ENCODE measurements around the gene SMNDC1.
"Not testable (repeated sequence)": the region's sequence is repeated elsewhere in the genome, so short reads cannot be mapped to it uniquely, and the experiment has no call there.

The SMNDC1 gene

DNA sequence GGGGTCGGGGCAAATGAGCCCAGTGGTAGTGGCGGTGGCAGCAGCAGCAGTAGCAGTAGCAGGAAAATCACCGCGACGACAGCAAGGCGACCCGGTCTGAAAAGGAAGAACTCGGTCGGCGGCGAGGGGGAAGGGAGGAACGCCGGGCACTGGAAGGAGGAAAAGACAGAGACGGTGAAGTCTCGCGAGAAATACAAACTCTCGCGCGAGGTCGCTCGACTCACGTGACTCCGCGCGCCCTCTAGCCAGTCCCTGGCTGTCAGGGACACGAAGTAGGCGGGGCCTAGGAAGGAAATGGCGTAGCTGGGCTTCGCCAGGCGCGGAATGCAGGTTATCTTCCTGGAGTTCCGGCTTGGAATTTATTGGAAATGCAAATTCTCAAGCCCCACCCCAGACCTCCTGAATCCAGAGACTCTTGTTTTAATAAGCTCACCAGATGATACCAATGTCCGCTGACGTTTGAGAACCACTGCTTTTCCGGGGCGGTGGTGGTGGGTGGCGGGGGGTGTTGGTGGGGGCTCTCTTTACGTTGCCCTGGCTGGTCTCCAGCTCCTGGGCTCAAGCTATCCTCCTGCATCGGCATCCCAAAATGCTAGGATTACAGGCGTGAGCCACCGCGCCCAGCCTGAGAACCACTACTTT, at the start of gene SMNDC1:
Gene SMNDC1, minus strand, starts transcription at position 141 of the 642 bp plus-strand sequence. CDS start 1,333 bp downstream, outside the sequence.
- DNase-seq (ENCODE audit: low read depth, low spot score) = peak; percentile 99

DNA sequence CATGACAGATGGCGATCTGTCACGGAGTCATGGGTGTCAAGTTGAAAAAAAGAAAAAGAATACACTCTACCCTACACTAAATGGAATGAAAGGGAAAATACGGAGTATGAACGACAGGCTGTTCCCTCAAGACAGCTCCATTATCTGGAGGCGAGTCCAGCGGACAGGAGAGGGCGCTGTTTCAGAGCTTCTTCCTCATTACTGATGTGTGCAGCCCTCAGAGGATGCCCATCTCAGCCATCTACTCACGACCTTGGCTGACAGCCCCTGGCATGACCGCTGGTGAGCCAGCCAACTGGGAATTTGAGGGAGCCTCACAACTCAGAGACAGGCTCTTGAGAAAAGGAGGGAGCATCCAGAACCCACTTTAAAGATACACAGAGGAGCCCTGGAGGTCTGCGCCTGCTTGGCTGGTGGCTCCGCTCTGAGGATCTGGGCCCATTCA, 49.6 kb upstream of the SMNDC1 start:
- DNase-seq (ENCODE audit: low read depth, low spot score) = peak; percentile 58

DNA sequence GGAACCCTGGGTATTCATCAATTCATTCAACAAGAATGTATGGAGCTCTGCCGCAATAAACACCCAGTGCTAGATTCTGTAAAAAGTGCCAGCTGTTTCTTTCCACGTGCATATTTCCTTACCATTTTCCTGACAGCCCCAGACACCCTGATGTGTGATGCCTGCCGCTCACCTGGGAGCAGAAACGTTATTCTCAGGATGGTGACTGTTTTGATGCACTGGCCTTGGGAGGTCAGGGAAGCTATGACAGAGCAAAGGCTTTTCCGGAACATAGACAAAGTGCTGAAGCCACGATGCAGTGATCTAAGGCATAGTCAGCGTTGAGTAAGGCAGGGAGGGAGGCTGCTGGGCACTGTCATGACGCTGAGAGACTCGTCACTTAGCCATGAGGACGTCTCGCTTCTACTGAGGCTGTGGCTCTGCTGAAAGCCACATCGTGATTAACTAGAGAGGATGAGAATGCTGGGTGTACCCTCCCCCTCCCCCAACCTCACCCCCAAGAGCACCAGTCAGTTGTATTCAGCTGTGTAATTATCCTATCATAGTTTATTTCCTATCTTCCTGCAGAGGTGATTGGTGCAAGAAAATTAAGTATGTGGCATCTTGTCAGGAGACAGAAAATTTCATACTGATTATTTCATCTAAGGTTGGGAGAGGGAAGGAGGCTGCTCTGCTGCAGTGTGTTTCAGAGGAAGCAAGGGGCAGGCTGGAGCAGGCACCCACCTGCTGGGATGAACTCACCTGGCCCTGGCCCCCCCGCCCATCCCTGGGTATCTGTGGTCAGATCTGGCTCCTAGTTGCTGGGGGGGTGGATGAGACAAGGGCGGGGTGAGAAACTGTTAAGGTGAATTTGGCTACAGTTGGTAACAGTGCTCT, 48.8 kb upstream of the SMNDC1 start:
- no peak for DNase-seq (ENCODE audit: low read depth, low spot score)

DNA sequence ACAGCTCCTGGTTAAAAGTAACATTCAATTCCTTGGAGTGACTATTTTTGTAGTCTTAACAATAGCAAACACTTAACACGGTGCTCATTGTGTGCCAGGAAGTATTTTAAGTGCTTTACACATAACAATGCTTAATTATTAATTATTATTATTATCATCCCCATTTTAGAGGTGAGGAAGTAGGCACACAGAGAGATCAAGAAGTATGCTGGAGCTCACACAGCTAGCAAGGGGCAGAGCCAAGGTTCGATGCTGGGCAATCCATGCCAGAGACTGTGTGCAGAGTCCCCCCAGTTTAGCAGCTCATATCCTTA, 48.2 kb upstream of the SMNDC1 start:
- no peak for DNase-seq (ENCODE audit: low read depth, low spot score)

DNA sequence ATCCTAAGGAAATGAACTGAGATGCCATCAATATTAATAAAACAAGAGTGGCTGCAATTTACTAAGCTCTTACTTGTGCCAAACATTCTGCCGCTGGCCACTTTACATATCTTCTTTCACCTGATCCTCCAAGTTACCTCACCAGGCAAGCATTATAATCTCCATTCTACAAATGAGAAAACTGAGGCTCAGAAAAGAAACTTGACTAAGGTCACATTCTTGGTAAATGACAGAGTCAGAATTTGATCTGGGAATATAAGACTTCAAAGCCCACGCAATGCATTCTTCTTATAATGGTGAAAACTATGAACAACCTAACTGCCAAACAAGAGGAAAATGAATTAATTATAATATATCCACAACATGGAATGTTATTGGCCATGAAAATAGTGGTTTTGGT, 46.1 kb upstream of the SMNDC1 start:
- DNase-seq (ENCODE audit: low read depth, low spot score) = no peak

DNA sequence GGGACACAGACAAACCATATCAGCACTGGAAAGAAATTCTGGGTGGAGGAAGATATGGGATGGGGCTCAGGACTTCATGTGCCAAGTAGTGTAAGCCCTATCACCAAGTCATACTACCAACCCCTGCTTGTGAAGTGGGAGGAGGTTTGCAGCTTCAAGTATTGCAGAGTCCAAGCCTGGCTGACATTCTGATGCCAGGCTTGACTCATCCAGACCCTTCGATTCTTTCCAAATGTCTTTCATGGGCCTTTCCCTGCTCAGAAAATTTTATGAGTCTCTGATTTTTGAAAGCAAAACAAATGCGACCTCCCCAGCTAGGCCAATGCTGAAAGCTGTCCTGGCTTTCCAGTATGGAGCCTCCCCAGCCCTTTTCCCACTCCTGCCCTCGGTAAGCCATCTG, 45.1 kb upstream of the SMNDC1 start:
- no peak for DNase-seq (ENCODE audit: low read depth, low spot score)

DNA sequence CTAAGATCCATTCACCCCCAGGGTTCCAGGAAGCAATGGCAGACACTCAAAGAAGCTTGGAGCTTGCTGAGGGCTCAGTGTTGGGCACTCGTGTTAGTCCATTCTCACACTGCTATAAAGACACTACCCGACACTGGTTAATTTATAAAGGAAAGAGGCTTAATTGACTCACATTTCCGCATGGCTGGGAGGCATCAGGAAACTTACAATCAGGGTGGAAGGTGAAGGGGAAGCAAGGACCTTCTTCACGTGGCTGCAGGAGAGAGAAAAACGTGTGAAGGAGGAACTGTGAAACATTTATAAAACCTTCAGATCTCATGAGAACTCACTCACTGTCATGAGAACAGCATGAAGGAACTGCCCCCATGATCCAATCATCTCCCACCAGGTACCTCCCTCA, 44.7 kb upstream of the SMNDC1 start:
- no peak for DNase-seq (ENCODE audit: low read depth, low spot score)

DNA sequence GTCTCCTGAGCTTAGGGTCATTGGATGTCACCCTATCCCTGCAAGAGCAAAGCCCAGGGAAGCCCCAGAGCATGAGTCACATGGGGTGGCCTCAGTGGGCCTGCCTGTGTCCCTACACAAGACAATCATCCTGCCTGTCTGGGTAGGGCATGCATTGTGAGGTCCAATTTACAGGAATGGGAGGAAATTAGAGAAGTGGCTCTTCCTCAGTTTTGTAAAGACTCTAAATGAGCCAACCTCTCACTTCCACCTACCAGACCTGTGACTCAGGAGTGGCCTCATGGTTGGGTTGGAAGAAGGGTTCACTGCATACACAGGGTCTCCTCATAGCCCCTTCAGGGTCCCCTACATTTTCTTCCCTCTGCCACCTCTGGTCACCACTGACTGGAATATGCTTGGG, 43.6 kb upstream of the SMNDC1 start:
- DNase-seq (ENCODE audit: low read depth, low spot score) = no peak

DNA sequence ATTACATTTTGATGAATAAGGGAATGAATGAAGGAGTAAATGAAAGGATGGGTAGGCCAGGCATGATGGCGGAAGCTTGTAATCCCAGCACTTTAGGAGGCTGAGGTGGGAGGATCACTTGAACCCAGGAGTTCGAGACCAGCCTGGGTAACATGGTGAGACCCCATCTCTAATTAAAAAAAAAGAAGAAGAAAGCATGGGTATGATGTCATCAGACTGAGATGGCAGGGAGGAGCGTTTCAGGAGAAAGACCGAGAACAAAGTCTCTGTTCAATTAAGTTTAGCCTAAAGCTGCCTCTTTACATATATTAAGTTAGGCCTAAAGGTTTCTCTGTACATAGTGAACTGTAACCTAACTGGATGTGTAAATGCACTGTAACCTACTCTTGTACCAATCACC, 42.2 kb upstream of the SMNDC1 start:
- no peak for DNase-seq (ENCODE audit: low read depth, low spot score)

DNA sequence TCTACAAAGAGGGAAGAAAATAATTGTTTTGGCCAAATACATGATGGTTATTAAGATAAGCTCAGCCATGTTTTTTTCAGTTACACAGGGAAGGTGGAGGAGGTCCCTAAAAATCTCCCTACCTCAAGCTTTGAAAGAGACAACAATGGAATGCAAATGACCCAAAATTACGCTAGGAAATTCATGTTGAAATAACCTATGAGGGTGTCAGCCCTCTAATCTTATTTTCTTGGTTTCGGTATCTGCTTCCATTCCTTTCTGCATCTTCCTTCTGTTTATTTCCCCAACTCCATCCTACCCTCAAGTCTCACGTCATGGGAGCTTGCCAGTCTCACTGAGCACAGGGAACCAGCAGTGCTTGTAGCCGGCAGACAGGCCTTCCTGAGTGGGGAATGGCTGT, 40.6 kb upstream of the SMNDC1 start:
- DNase-seq (ENCODE audit: low read depth, low spot score) = no peak

DNA sequence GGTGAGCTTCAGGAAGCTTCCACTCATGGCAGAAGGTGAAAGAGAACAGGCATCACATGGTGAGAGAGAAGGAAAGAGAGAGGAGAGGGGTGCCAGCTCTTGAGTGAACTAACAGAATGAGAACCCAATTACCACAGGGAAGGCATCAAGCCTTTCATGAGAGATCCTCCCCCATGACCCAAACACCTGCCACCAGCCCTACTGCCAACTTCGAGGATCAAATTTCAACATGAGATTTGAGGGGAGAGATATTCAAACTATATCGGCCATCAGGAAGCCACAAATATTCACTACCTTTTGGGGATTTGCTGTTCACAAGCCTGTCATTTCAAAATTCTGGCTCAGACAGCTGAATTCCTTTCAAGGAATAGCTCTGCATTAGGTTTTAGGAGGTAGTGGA, 39.9 kb upstream of the SMNDC1 start:
- no peak for DNase-seq (ENCODE audit: low read depth, low spot score)

DNA sequence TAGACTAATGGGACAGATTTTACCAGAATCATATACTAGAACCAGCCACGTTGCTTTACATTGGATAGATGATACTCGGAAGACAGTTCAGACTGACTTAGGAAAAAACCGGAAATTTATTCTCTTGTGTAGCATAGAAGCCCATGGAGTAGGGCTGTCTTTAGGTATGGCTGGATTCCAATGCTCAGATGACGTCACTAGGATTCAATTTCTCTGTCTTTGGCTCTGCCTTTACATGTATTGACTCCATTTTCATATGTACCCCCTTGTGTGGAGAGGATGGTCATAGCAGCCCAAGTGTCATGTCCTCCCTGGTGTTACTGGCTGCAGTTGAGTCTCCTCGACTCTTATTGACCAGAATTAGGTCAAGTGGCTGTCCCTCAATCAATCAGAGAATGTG, 39.2 kb upstream of the SMNDC1 start:
- DNase-seq (ENCODE audit: low read depth, low spot score) = no peak

DNA sequence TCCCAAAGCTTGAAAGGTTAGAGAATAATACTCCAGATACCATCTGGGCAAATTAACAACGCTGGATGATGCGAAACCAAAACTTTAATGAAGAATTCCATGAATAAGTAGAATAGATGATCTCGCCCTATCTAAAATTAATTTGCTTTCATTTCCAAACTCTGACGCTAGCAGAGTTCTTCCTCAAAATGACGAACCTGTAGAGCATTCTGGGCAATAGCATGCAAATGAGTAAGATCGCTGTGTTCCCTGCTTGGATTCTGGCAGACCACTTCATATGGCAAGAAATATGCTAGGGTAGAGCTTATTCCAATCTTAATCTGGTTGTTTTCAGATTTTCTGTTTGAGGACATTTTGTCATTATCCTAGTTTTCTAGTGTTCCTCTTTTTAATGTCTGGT, 36.1 kb upstream of the SMNDC1 start:
- no peak for DNase-seq (ENCODE audit: low read depth, low spot score)

DNA sequence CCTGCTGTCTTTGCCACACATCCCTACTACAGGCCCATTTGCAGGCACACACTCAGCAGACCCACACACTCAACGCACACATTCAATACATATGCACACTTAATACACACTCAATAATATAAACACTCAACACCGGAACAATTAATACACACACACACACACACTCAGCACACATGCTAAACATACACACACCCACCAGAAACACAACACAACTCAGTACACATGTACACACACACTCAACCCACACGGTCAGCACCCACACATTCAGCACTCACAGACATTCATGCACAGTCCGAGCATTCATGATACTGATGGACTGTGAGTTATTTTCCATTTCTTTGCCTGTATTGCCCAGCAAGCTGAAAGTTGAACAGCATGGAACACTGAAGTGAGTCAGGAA, 35.4 kb upstream of the SMNDC1 start:
- DNase-seq (ENCODE audit: low read depth, low spot score) = no peak

DNA sequence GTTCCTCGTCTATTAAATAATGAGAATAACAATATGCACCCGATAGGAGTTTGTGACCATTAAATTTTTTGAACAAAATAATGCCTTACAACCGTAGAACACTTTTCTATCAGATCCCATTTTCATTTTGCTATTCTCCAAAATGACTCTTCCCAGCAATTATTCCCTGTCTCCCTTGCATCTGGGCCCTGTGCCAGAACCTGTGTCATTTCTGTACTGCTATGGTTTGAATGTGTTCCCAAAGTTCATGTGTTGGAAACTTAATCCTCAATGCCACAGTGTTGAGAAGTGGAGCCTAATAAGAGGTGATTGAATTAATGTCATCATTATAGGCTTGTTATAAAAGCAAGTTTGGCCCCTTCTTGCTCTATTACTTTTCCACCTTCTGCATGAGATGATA, 33.2 kb upstream of the SMNDC1 start:
- no peak for DNase-seq (ENCODE audit: low read depth, low spot score)

DNA sequence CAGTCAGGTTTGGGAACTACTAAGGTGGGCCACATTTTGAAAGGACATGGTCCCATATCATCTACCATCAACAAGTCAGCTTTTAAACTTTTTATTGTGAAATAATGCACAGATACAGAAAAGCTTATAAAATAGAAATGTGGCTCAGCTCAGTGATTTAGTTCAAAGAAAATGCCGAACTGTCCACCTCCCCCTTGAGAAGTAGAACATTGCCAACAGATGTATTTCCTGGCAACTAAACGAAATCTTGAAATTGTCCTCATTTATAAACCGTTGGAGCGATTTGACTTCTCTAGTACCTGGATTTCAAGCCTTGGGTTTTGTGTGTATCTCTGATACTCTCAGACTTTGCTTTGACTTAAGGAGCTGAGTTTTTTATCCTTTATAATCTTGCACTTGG, 32.7 kb upstream of the SMNDC1 start:
- no peak for DNase-seq (ENCODE audit: low read depth, low spot score)

DNA sequence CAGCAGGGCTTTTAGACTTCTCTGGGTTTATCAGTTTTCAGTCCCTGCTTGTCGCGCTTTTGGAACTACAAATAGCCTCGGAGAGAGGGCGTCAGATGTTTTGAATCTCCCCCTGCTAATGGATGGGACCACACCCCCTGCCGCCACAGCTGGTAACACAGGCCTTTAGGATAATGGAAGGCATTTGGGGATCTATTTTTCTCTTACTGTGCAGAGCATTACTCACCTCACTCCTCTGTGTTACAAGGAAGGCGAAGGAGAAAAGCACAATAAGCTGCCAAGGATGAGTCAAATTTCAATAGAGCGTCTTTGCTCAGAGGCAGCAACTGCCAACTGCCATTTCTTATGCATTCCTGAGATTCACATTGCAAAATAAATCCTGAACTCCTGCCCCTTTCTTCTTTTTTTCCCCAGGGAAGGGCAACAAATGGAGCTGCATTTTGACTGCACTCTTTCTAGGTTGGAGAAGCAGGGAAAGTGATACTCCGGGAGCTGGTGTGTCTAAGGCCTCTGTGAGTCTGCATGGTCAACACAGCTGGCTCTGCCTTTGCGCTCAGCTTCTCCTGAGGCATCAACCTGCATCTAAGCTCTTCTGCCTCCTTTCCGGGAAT, 31.5 kb upstream of the SMNDC1 start:
- peak; percentile 38 for DNase-seq (ENCODE audit: low read depth, low spot score)

DNA sequence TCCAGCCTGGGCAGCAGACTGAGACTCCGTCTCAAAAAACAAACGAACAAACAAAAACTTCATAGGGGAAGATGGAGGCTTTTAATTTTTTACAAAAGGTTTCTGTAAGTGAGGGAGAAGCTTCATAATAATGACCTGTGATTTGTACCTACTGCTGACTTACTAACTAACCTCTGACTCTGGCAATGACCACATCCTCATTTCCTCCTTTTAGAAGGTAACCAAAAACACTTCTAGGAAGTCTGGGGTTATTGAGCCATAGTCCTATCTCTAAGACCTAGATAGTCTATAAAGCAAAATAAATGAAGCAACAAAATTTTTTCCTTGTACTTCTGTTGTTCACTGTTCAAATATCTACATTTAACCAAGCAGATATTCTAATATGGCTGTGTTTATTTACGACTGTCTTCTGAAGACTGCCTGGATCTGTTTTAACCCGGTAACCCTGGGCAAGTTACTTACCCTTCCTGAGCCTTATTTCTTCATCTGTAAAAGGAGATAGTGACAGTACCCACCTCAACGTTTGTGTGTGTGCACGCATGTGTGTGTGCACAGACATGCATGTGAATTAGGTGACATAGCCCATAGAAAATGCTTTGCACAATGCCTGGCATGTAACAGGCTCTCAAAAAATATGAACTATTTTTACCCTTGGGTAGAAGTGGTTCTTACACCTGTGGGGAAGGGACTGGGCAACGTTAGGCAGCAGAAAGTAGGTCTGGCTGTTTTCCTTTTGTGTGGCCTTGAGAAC, 30.8 kb upstream of the SMNDC1 start:
- no peak for DNase-seq (ENCODE audit: low read depth, low spot score)

DNA sequence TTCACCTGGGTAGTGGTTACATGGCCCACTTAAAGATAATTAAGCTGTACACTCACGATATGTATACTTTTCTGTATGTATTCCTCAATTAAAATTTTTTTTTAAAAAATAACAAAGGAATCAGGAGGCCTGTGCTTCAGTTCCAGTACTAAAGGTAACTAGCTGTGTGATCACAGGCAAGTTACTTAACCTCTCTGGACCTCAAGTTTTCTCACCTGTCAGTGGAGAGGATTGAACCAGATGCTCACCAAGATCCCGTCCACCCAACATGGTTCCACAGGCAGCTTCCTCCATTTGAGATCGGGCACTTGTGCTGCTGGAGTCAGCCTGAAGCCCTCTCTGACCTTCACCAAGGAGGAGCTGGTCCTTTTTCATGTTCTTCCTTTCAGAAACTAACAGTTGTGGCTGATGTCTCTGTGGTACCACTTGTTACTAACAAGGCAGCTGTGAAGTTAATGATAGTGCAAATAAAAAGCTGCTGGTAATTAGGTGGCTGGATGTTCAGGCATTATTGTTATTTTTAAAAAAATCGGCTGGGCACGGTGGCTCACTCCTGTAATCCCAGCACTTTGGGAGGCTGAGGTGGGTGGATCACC, 29.4 kb upstream of the SMNDC1 start:
- no peak for DNase-seq (ENCODE audit: low read depth, low spot score)

DNA sequence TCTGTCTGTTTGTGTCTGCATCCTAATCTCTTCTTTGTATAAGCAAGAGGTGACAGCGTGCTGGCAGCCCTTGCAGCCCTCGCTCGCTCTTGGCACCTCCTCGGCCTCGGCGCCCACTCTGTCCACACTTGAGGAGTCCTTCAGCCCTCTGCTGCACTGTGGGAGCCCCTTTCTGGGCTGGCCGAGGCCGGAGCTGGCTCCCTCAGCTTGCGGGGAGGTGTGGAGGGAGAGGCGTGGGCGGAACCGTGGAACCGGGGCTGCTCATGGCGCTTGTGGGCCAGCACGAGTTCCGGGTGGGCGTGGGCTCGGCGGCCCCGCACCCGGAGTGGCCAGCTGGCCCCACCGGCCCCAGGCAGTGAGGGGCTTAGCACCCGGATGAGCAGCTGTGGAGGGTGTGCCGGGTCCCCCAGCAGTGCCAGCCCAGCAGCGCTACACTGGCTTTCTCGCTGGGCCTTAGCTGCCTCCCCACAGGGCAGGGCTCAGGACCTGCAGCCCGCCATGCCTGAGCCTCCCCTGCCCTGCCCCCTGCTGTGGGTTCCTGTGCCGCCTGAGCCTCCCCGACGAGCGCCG, 26.6 kb upstream of the SMNDC1 start:
- DNase-seq (ENCODE audit: low read depth, low spot score) = not testable (repeated sequence)

DNA sequence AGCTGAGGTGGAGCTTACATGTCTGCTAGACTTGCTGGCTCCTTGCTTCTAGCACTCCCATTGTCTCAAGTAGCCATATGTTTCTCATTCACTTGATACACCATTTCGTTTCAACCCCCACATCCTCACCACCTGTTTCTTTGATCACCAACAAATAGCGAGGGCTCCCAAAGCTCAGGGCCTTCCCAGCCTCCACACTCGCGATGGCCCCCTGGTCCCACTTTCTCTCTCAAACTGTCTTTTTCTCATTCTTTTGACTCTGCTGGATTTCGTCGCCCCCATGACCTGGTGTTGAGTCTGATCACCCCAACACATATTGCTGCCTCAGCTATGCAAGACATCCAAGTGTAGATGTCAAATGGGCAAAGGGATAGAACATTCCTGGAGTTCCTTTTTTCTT, 26.0 kb upstream of the SMNDC1 start:
- DNase-seq (ENCODE audit: low read depth, low spot score) = no peak

All from ELF-1 (cell line).